ENCODE data around the gene CHGA. TPM values are rescaled to one million over a fixed set of nuclear protein-coding genes. Genes with fewer than 3 reads are reported as not detected.

The CHGA gene
- total and polyA plus RNA-seq, 2 of the 13 experiments (the other 11 are each of a cell fraction or from before 2014, with no cell fraction given), result not detected

- no peak for TF ChIP-seq TFAP4 (IDR thresholded peaks at IDR 0.05; ENCODE audit: borderline replicate concordance, low read depth)
- TF ChIP-seq ZNF879 (CRISPR knock-in tag; IDR thresholded peaks at IDR 0.05), result peak; percentile 86; the same call in 1 of the 2 replicates
- TF ChIP-seq U2AF1 (optimal IDR thresholded peaks at IDR 0.05; ENCODE audit: low read depth, low read length), result no peak
- peak; percentile 44; the same call in 1 of the 2 replicates for TF ChIP-seq ZNF841 (CRISPR knock-in tag; IDR thresholded peaks at IDR 0.05; ENCODE audit: borderline replicate concordance)
- peak; percentile 52; the same call in 1 of the 2 replicates for TF ChIP-seq YEATS2 (CRISPR knock-in tag; IDR thresholded peaks at IDR 0.05; ENCODE audit: borderline replicate concordance)
- no peak for TF ChIP-seq CBX2 (IDR thresholded peaks at IDR 0.05; ENCODE audit: low read depth, low read length)
- no peak for TF ChIP-seq CBX2 (CRISPR knock-in tag; IDR thresholded peaks at IDR 0.05; ENCODE audit: low read depth)
- TF ChIP-seq SOX13 (IDR thresholded peaks at IDR 0.05), result no peak
- TF ChIP-seq SOX13 (CRISPR knock-in tag; conservative IDR thresholded peaks at IDR 0.05 in 1 of 2, IDR thresholded peaks at IDR 0.05 in 1 of 2), result peak in 1 of 2 experiments; percentile 64; a peak in 1 of 4 replicates
- TF ChIP-seq DR1 (CRISPR knock-in tag; IDR thresholded peaks at IDR 0.05), result peak; percentile 40; the same call in 1 of the 2 replicates
- TF ChIP-seq, protein P1, sequence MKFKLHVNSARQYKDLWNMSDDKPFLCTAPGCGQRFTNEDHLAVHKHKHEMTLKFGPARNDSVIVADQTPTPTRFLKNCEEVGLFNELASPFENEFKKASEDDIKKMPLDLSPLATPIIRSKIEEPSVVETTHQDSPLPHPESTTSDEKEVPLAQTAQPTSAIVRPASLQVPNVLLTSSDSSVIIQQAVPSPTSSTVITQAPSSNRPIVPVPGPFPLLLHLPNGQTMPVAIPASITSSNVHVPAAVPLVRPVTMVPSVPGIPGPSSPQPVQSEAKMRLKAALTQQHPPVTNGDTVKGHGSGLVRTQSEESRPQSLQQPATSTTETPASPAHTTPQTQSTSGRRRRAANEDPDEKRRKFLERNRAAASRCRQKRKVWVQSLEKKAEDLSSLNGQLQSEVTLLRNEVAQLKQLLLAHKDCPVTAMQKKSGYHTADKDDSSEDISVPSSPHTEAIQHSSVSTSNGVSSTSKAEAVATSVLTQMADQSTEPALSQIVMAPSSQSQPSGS (CRISPR knock-in tag; IDR thresholded peaks at IDR 0.05), result peak; percentile 70; the same call in 1 of the 2 replicates
- peak; percentile 49; the same call in 1 of the 2 replicates for TF ChIP-seq KAT8 (CRISPR knock-in tag; IDR thresholded peaks at IDR 0.05)
- 0 out of 2 replicates have a peak, but pooled peaks have one; percentile 52 for TF ChIP-seq ZNF274 (CRISPR knock-in tag; IDR thresholded peaks at IDR 0.05)
- TF ChIP-seq ETV5 (CRISPR knock-in tag; IDR thresholded peaks at IDR 0.05; ENCODE audit: borderline replicate concordance), result 0 out of 2 replicates have a peak, but pooled peaks have one; percentile 31
- TF ChIP-seq, protein P2, sequence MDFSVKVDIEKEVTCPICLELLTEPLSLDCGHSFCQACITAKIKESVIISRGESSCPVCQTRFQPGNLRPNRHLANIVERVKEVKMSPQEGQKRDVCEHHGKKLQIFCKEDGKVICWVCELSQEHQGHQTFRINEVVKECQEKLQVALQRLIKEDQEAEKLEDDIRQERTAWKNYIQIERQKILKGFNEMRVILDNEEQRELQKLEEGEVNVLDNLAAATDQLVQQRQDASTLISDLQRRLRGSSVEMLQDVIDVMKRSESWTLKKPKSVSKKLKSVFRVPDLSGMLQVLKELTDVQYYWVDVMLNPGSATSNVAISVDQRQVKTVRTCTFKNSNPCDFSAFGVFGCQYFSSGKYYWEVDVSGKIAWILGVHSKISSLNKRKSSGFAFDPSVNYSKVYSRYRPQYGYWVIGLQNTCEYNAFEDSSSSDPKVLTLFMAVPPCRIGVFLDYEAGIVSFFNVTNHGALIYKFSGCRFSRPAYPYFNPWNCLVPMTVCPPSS (IDR thresholded peaks at IDR 0.05), result no peak
- TF ChIP-seq NR3C1 (CRISPR knock-in tag; IDR thresholded peaks at IDR 0.05), result no peak
- TF ChIP-seq RARA (CRISPR knock-in tag; IDR thresholded peaks at IDR 0.05), result peak; percentile 74; the same call in 1 of the 2 replicates
- peak; percentile 63 for TF ChIP-seq ZNF687 (CRISPR knock-in tag; IDR thresholded peaks at IDR 0.05)
- TF ChIP-seq FOSL1 (CRISPR knock-in tag; IDR thresholded peaks at IDR 0.05; ENCODE audit: borderline replicate concordance), result no peak; the same call in 1 of the 2 replicates
- TF ChIP-seq SMC3 (IDR thresholded peaks at IDR 0.05; ENCODE audit: low read length), result no peak
Observed at GRCh38 chr14:92922883-92923743, at the start of gene CHGA (continued).
